ENCODE data around the gene YIPF6.
"Not testable (repeated sequence)": the region's sequence is repeated elsewhere in the genome, so short reads cannot be mapped to it uniquely, and the experiment has no call there.

The YIPF6 gene

DNA sequence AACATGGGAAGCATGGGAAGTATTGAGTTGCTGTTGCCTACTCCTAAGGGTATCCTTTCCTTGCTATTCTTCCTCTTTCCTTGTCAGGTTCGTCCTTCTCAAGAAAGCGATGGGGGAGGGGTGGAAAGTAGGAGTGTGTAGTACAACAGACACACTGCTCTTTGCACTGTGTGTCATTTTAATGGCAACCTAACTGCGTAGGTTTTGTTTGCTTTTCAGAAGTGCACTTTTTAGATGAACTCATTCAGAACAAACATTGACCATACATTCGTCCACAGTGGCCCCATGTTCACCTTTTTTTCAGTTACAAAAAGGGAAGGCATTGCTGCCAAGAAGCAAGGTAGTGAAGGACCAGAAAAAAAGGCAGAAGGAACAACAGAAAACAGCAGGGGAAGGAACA, 10.2 kb upstream of the YIPF6 start:
- no peaks in the 10 kb centered on the region for H3K36me3 ChIP-seq (ENCODE audit: low read depth)
- H3K9me3 ChIP-seq (ENCODE audit: severe bottlenecking) = no peaks in the 10 kb centered on the region
- no peak for ATAC-seq (ENCODE audit: low read depth)

DNA sequence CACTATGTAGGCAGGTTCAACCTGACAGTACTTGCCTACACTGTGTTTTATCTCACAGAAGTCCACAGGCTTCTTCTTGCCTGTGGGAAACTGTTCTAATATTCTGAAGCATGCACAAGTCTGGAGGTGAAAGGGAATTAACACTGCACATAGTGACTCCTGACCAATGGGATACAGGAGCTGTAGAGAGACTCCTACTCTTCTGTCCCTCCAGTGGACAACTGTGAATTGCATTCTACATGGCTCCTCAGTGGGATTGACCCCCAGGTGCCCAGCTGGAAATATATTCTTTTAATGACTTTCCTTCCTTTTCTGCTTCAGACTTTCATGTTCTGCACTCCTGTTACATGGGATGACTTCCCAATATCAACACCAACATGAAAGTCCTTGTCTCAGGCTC, 8.2 kb upstream of the YIPF6 start:
- ATAC-seq (ENCODE audit: low read depth) (peak; percentile 87), DNase-seq (ENCODE audit: low spot score) (no peak)
- H3K36me3 ChIP-seq (ENCODE audit: low read depth) = no peaks in the 10 kb centered on the region
- H3K4me1 ChIP-seq (ENCODE audit: insufficient read depth, poor library complexity, severe bottlenecking) = no peaks in the 10 kb centered on the region
- no peak overlapping the region for H3K27ac ChIP-seq (ENCODE audit: poor library complexity, severe bottlenecking)
- no peaks in the 10 kb centered on the region for H3K9me3 ChIP-seq (ENCODE audit: severe bottlenecking)
- H3K4me3 ChIP-seq (ENCODE audit: severe bottlenecking) = no peak overlapping the region
- TF ChIP-seq, protein P1, sequence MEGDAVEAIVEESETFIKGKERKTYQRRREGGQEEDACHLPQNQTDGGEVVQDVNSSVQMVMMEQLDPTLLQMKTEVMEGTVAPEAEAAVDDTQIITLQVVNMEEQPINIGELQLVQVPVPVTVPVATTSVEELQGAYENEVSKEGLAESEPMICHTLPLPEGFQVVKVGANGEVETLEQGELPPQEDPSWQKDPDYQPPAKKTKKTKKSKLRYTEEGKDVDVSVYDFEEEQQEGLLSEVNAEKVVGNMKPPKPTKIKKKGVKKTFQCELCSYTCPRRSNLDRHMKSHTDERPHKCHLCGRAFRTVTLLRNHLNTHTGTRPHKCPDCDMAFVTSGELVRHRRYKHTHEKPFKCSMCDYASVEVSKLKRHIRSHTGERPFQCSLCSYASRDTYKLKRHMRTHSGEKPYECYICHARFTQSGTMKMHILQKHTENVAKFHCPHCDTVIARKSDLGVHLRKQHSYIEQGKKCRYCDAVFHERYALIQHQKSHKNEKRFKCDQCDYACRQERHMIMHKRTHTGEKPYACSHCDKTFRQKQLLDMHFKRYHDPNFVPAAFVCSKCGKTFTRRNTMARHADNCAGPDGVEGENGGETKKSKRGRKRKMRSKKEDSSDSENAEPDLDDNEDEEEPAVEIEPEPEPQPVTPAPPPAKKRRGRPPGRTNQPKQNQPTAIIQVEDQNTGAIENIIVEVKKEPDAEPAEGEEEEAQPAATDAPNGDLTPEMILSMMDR (IDR thresholded peaks at IDR 0.05; ENCODE audit: poor library complexity, severe bottlenecking) = peak; percentile 35
- no peaks in the 10 kb centered on the region for H3K27me3 ChIP-seq (ENCODE audit: insufficient read depth, poor library complexity, severe bottlenecking)

More for the DNA sequence above, 10.2 kb upstream of the YIPF6 start:
- Histone ChIP-seq H3K27me3 (ENCODE audit: insufficient read depth, poor library complexity, severe bottlenecking) (no peaks in the 10 kb centered on the region), H3K4me3 (ENCODE audit: severe bottlenecking) (no peak overlapping the region), H3K4me1 (ENCODE audit: insufficient read depth, poor library complexity, severe bottlenecking) (no peaks in the 10 kb centered on the region), H3K27ac (ENCODE audit: poor library complexity, severe bottlenecking) (no peak overlapping the region)
- no peak for DNase-seq (ENCODE audit: low spot score)
- TF ChIP-seq, protein P1 (IDR thresholded peaks at IDR 0.05; ENCODE audit: poor library complexity, severe bottlenecking) = no peak

- no peaks in the 10 kb centered on the region for H3K9me3 ChIP-seq (ENCODE audit: severe bottlenecking)
- ATAC-seq (ENCODE audit: low read depth) (no peak), DNase-seq (ENCODE audit: low spot score) (no peak)
Observed at GRCh38 chrX:68492583-68492982, 6.3 kb upstream of the YIPF6 start.

DNA sequence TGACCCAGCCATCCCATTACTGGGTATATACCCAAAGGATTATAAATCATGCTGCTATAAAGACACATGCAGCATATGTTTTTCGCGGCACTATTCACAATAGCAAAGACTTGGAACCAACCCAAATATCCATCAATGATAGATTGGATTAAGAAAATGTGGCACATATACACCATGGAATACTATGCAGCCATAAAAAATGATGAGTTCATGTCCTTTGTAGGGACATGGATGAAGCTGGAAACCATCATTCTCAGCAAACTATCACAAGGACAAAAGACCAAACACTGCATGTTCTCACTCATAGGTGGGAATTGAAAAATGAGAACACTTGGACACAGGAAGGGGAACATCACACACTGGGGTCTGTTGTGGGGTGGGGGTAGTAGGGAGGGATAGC, 5.1 kb upstream of the YIPF6 start:
- H3K27me3 ChIP-seq (ENCODE audit: insufficient read depth, poor library complexity, severe bottlenecking); H3K36me3 ChIP-seq (ENCODE audit: low read depth); H3K9me3 ChIP-seq (ENCODE audit: severe bottlenecking); DNase-seq (ENCODE audit: low spot score); ATAC-seq (ENCODE audit: low read depth); H3K4me3 ChIP-seq (ENCODE audit: severe bottlenecking); H3K4me1 ChIP-seq (ENCODE audit: insufficient read depth, poor library complexity, severe bottlenecking); H3K27ac ChIP-seq (ENCODE audit: poor library complexity, severe bottlenecking): not testable (repeated sequence)

More at GRCh38 chrX:68492583-68492982, 6.3 kb upstream of the YIPF6 start:
- H3K4me3 ChIP-seq (ENCODE audit: severe bottlenecking) = no peak overlapping the region
- H3K36me3 ChIP-seq (ENCODE audit: low read depth) = no peaks in the 10 kb centered on the region
- no peaks in the 10 kb centered on the region for H3K27me3 ChIP-seq (ENCODE audit: insufficient read depth, poor library complexity, severe bottlenecking)
- TF ChIP-seq, protein P1 (IDR thresholded peaks at IDR 0.05; ENCODE audit: poor library complexity, severe bottlenecking) = no peak
- H3K27ac ChIP-seq (ENCODE audit: poor library complexity, severe bottlenecking) = no peak overlapping the region
- no peaks in the 10 kb centered on the region for H3K4me1 ChIP-seq (ENCODE audit: insufficient read depth, poor library complexity, severe bottlenecking)

DNA sequence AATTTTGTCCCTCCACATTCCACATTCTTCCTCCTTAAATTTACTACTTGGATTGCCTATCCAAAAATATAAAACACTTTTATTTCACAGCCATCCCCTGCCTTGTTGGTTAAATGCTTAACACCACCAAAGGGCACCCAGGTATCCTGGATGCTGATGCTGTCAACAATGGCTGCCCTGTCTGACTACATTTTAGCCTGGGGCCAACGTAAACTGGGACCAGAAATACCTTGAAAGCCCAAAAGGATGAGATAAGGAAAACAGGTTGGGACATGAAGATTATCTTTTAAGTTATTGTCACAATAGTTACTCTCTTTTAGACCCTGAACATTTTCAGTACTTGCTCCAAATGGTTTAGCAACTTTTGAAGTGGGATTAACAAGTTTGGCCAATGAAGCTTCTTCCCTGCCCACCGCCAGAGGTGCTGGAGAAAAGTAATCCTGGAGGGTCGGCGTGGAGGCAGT, 775 bp upstream of the YIPF6 start:
- ATAC-seq (ENCODE audit: low read depth) (peak; percentile 28; the same call in 1 of the 3 replicates), DNase-seq (ENCODE audit: low spot score) (no peak)
- peak overlapping the region; percentile 73 for H3K27ac ChIP-seq (ENCODE audit: poor library complexity, severe bottlenecking)
- H3K4me3 ChIP-seq (ENCODE audit: severe bottlenecking) = peak overlapping the region; percentile 58
- H3K9me3 ChIP-seq (ENCODE audit: severe bottlenecking) = no peaks in the 10 kb centered on the region
- TF ChIP-seq, protein P1 (IDR thresholded peaks at IDR 0.05; ENCODE audit: poor library complexity, severe bottlenecking) = no peak
- no peaks in the 10 kb centered on the region for H3K27me3 ChIP-seq (ENCODE audit: insufficient read depth, poor library complexity, severe bottlenecking)
- H3K36me3 ChIP-seq (ENCODE audit: low read depth) = no peaks in the 10 kb centered on the region
- no peaks in the 10 kb centered on the region for H3K4me1 ChIP-seq (ENCODE audit: insufficient read depth, poor library complexity, severe bottlenecking)
